ENCODE results near the gene SBF2. TPM values are rescaled to one million over a fixed set of nuclear protein-coding genes. Genes with fewer than 3 reads are reported as not detected.

Gene SBF2
- total RNA-seq, 1 donor from 2014 or later: 30.7 TPM

- H3K4me1 Mint-ChIP-seq (ENCODE audit: low read depth, unreplicated experiment): peaks cover 8% of the 10 kb centered on the region
- peaks cover 2% of the 10 kb centered on the region for H3K27me3 Mint-ChIP-seq (ENCODE audit: unreplicated experiment)
- peak overlapping the region; percentile 50 for H3K27ac Mint-ChIP-seq (ENCODE audit: unreplicated experiment)
These were observed 536.0 kb downstream of the SBF2 start for GRCh38 chr11:9757809-9758636.

GRCh38 chr11:9756878-9757277 lies 537.1 kb downstream of the SBF2 start:
- DNase-seq: no peak
- Mint-ChIP-seq H3K36me3 (ENCODE audit: unreplicated experiment) (no peaks in the 10 kb centered on the region), H3K27ac (ENCODE audit: unreplicated experiment) (no peak overlapping the region), H3K27me3 (ENCODE audit: unreplicated experiment) (peaks cover 2% of the 10 kb centered on the region), H3K9me3 (ENCODE audit: unreplicated experiment) (no peaks in the 10 kb centered on the region), H3K4me3 (ENCODE audit: unreplicated experiment) (no peak overlapping the region), H3K4me1 (ENCODE audit: low read depth, unreplicated experiment) (peaks cover 8% of the 10 kb centered on the region)
- no peak for TF ChIP-seq CTCF (IDR thresholded peaks at IDR 0.05; ENCODE audit: partially characterized antibody, unreplicated experiment)

More at GRCh38 chr11:9757809-9758636, 536.0 kb downstream of the SBF2 start:
- Mint-ChIP-seq H3K9me3 (ENCODE audit: unreplicated experiment) (no peaks in the 10 kb centered on the region), H3K36me3 (ENCODE audit: unreplicated experiment) (no peaks in the 10 kb centered on the region), H3K4me3 (ENCODE audit: unreplicated experiment) (peak overlapping the region; percentile 73)
- peak; percentile 90 for TF ChIP-seq CTCF (IDR thresholded peaks at IDR 0.05; ENCODE audit: partially characterized antibody, unreplicated experiment)
- peak; percentile 84 for DNase-seq

GRCh38 chr11:9756461-9756860 lies 537.6 kb downstream of the SBF2 start:
- DNase-seq: no peak
- Mint-ChIP-seq H3K36me3 (ENCODE audit: unreplicated experiment) (no peaks in the 10 kb centered on the region), H3K4me1 (ENCODE audit: low read depth, unreplicated experiment) (peaks cover 8% of the 10 kb centered on the region), H3K27me3 (ENCODE audit: unreplicated experiment) (peaks cover 2% of the 10 kb centered on the region), H3K9me3 (ENCODE audit: unreplicated experiment) (no peaks in the 10 kb centered on the region), H3K27ac (ENCODE audit: unreplicated experiment) (no peak overlapping the region), H3K4me3 (ENCODE audit: unreplicated experiment) (no peak overlapping the region)
- TF ChIP-seq CTCF (IDR thresholded peaks at IDR 0.05; ENCODE audit: partially characterized antibody, unreplicated experiment): no peak

GRCh38 chr11:9755561-9756185 lies 538.3 kb downstream of the SBF2 start:
- no peak for DNase-seq
- no peaks in the 10 kb centered on the region for H3K9me3 Mint-ChIP-seq (ENCODE audit: unreplicated experiment)
- no peak overlapping the region for H3K27ac Mint-ChIP-seq (ENCODE audit: unreplicated experiment)
- peaks cover 8% of the 10 kb centered on the region for H3K4me1 Mint-ChIP-seq (ENCODE audit: low read depth, unreplicated experiment)
- H3K4me3 Mint-ChIP-seq (ENCODE audit: unreplicated experiment): no peak overlapping the region
- TF ChIP-seq CTCF (IDR thresholded peaks at IDR 0.05; ENCODE audit: partially characterized antibody, unreplicated experiment): no peak
- no peaks in the 10 kb centered on the region for H3K36me3 Mint-ChIP-seq (ENCODE audit: unreplicated experiment)
- H3K27me3 Mint-ChIP-seq (ENCODE audit: unreplicated experiment): peaks cover 2% of the 10 kb centered on the region

- Mint-ChIP-seq H3K27me3 (ENCODE audit: unreplicated experiment) (peaks cover 2% of the 10 kb centered on the region), H3K4me3 (ENCODE audit: unreplicated experiment) (no peak overlapping the region), H3K36me3 (ENCODE audit: unreplicated experiment) (no peaks in the 10 kb centered on the region), H3K4me1 (ENCODE audit: low read depth, unreplicated experiment) (peaks cover 1% of the 10 kb centered on the region), H3K27ac (ENCODE audit: unreplicated experiment) (no peak overlapping the region), H3K9me3 (ENCODE audit: unreplicated experiment) (no peaks in the 10 kb centered on the region)
- TF ChIP-seq CTCF (IDR thresholded peaks at IDR 0.05; ENCODE audit: partially characterized antibody, unreplicated experiment): no peak
- DNase-seq: no peak
These were observed 540.0 kb downstream of the SBF2 start for GRCh38 chr11:9754010-9754471.

Measured in glutamatergic neuron (in vitro differentiated cells).